ENCODE data around the gene TLCD2. TPM values are rescaled to one million over a fixed set of nuclear protein-coding genes. Genes with fewer than 3 reads are reported as not detected.
"Not testable (repeated sequence)": the region's sequence is repeated elsewhere in the genome, so short reads cannot be mapped to it uniquely, and the experiment has no call there.

The TLCD2 gene
- total RNA-seq, 2 experiments from 2014 or later, result 0.65 to 0.75 TPM

DNA sequence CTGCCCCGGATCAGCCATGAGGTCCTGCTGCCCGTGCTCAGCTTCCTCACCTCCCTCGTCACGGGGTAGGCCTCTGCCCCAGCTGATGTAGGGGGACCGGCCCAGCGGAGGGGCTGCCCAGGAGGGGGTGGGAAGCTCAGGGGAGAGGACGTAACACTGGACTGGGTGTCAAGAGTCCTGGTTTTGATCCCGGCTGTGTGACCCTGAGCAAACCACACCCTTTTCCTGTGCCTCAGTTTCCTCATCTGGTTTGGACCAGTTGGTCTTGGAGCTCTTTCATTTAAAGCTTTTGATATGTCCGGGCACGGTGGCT is 21.0 kb upstream of the TLCD2 start:
- peaks cover 13% of the 10 kb centered on the region for H3K4me1 Mint-ChIP-seq
- H3K4me3 Mint-ChIP-seq, result no peak overlapping the region
- H3K9me3 Mint-ChIP-seq, result no peaks in the 10 kb centered on the region
- H3K27ac Mint-ChIP-seq, result no peak overlapping the region
- CTCF ChIA-PET, result no interaction called here
- peaks cover 20% of the 10 kb centered on the region for H3K36me3 Mint-ChIP-seq (ENCODE audit: low read depth)
- POLR2A ChIA-PET, result interaction anchor here (1.0 to 3.1 kb wide), 2 partner anchors 14 to 98 kb away, joined by 3 to 11 read pairs; partner anchors contain the start of genes RPA1 and SMYD4
- DNase-seq, result no peak
- no peaks in the 10 kb centered on the region for H3K27me3 Mint-ChIP-seq

DNA sequence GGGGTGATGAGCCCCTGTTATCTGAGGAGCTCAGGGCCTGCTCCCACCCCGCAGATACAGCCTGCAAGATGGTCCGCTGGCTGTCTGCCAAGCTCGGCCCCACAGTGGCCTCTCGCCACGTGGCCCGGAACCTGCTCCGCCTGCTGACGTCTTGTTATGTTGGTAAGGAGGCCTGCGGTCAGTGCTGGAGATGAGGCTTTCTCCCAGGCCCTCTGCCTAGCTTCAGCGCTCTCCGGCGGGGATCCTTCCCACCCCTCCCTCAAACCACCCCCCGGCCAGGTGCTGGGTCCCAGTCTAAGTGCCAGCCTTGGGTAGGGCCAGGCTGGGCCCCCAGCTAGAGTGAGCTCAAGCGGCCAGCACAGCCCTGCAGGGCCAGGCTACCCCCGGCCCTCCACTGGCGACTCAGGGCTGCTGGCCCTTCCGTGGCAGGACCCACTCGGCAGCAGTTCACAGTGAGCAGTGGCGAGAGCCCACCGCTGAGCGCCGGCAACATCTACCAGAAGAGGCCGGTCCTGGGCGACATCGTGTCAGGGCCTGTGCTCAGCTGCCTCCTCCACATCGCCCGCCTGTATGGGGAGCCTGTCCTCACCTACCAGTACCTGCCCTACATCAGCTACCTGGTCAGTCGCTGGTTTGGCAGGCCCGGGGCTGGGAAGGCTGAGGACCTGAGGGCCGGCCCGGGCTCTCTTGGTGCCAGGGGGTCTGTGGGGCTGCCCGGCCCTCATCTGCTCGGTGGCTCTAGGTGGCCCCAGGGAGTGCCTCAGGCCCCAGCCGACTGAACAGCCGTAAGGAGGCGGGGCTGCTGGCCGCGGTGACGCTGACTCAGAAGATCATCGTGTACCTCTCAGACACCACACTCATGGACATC is 20.4 kb upstream of the TLCD2 start:
- ChIA-PET CTCF (no interaction called here), POLR2A (interaction anchor here (2.6 kb wide), 1 partner anchor 14 kb away, joined by 11 read pairs; no protein-coding TSS in a partner anchor)
- Mint-ChIP-seq H3K4me3 (no peak overlapping the region), H3K36me3 (ENCODE audit: low read depth) (peaks cover 20% of the 10 kb centered on the region), H3K27me3 (no peaks in the 10 kb centered on the region), H3K27ac (no peak overlapping the region), H3K4me1 (peaks cover 16% of the 10 kb centered on the region), H3K9me3 (no peaks in the 10 kb centered on the region)
- DNase-seq, result no peak

DNA sequence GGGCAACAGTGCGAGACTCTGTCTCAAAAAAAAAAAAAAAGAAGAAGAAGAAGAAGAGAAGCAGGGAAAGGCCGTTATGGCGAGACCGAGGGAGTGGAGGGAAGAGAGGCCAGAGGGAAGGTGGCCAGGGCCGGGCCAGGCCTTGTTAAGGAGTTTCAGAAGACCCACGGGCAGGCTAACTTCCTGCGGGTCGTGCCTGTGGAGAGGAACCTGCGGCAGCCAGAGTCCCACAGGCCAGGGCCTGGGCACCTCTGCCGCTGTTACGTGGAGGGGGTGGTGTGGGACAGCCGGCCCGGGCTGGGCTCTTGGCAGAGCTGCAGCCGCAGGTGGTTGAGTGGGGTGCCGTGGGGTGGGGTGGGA is 19.8 kb upstream of the TLCD2 start:
- no peak for DNase-seq
- Mint-ChIP-seq H3K9me3 (no peaks in the 10 kb centered on the region), H3K27me3 (no peaks in the 10 kb centered on the region), H3K36me3 (ENCODE audit: low read depth) (peaks cover 20% of the 10 kb centered on the region), H3K4me1 (peaks cover 21% of the 10 kb centered on the region), H3K27ac (peak overlapping the region; percentile 44), H3K4me3 (no peak overlapping the region)
- CTCF ChIA-PET, result interaction anchor here (0.7 kb wide), 1 partner anchor 94 kb away, joined by 3 read pairs; no protein-coding TSS in a partner anchor
- POLR2A ChIA-PET, result interaction anchor here (2.6 kb wide), 1 partner anchor 13 kb away, joined by 11 read pairs; no protein-coding TSS in a partner anchor

DNA sequence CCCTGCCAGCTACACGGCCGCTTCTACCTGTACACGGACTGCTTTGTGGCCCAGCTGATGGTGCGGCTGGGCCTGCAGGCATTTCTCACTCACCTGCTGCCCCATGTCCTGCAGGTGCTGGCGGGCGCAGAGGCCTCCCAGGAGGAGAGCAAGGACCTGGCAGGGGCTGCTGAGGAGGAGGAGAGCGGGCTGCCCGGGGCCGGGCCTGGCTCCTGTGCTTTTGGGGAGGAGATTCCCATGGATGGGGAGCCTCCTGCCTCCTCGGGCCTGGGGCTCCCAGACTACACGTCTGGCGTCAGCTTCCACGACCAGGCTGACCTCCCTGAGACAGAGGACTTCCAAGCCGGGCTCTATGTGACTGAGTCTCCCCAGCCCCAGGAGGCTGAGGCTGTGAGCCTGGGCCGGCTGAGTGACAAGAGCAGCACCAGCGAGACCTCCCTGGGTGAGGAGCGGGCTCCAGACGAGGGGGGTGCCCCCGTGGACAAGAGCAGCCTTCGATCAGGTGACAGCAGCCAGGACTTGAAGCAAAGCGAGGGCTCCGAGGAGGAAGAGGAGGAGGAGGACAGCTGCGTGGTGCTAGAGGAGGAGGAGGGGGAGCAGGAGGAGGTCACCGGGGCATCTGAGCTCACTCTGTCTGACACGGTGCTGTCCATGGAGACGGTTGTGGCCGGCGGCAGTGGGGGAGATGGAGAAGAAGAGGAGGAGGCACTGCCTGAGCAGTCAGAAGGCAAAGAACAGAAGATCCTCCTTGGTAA is 17.9 kb upstream of the TLCD2 start:
- POLR2A ChIA-PET, result interaction anchor here (1.2 to 5.5 kb wide), 3 partner anchors 10 to 13 kb away, joined by 3 to 56 read pairs (median 11); no protein-coding TSS in a partner anchor

DNA sequence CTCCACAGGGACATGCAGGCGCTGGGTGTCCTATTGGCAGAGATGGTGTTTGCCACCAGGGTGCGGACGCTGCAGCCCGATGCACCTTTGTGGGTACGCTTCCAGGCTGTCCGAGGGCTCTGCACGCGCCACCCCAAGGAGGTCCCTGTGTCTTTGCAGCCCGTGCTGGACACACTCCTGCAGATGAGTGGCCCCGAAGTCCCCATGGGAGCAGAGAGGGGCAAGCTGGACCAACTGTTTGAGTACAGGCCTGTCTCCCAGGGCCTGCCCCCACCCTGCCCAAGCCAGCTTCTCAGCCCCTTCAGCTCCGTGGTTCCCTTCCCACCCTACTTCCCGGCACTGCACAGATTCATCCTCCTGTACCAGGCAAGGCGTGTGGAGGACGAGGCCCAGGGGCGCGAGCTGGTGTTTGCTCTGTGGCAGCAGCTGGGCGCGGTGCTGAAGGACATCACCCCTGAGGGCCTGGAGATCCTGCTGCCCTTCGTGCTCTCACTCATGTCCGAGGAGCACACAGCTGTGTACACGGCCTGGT is 17.1 kb upstream of the TLCD2 start:
- no peak for DNase-seq
- Mint-ChIP-seq H3K4me1 (peaks cover 37% of the 10 kb centered on the region), H3K36me3 (ENCODE audit: low read depth) (peaks cover 16% of the 10 kb centered on the region), H3K27me3 (no peaks in the 10 kb centered on the region), H3K9me3 (no peaks in the 10 kb centered on the region), H3K4me3 (no peak overlapping the region), H3K27ac (no peak overlapping the region)
- POLR2A ChIA-PET, result interaction anchor here (5.5 kb wide), 1 partner anchor 12 kb away, joined by 56 read pairs; no protein-coding TSS in a partner anchor
- CTCF ChIA-PET, result no interaction called here

More for the DNA sequence above, 17.9 kb upstream of the TLCD2 start:
- Mint-ChIP-seq H3K27ac (no peak overlapping the region), H3K36me3 (ENCODE audit: low read depth) (peaks cover 16% of the 10 kb centered on the region), H3K9me3 (no peaks in the 10 kb centered on the region), H3K4me3 (no peak overlapping the region), H3K4me1 (peaks cover 29% of the 10 kb centered on the region), H3K27me3 (no peaks in the 10 kb centered on the region)
- CTCF ChIA-PET, result no interaction called here
- DNase-seq, result no peak

DNA sequence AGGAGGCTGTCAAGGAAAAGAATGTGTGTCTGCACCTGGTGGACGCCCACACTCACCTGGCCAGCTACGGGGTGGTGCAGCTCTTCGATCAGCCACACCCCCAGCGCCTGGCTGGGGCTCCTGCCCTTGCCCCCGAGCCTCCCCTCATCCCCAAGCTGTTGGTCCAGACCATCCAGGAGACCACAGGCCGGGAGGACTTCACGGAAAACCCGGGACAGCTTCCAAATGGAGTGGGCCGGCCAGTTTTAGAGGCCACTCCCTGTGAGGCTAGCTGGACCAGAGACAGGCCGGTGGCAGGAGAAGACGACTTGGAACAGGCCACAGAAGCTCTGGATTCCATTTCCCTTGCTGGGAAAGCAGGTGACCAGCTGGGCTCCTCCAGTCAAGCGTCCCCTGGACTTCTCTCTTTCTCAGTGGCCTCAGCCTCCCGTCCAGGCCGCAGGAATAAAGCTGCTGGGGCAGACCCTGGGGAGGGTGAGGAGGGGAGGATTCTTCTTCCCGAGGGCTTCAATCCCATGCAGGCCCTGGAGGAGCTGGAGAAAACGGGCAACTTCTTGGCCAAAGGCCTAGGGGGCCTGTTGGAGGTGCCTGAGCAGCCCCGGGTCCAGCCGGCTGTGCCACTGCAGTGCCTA is 16.6 kb upstream of the TLCD2 start:
- Mint-ChIP-seq H3K36me3 (ENCODE audit: low read depth) (peaks cover 16% of the 10 kb centered on the region), H3K9me3 (no peaks in the 10 kb centered on the region), H3K27ac (no peak overlapping the region), H3K4me1 (peaks cover 41% of the 10 kb centered on the region), H3K27me3 (no peaks in the 10 kb centered on the region), H3K4me3 (no peak overlapping the region)
- CTCF ChIA-PET, result no interaction called here
- DNase-seq, result no peak
- POLR2A ChIA-PET, result interaction anchor here (5.5 kb wide), 1 partner anchor 12 kb away, joined by 56 read pairs; no protein-coding TSS in a partner anchor

DNA sequence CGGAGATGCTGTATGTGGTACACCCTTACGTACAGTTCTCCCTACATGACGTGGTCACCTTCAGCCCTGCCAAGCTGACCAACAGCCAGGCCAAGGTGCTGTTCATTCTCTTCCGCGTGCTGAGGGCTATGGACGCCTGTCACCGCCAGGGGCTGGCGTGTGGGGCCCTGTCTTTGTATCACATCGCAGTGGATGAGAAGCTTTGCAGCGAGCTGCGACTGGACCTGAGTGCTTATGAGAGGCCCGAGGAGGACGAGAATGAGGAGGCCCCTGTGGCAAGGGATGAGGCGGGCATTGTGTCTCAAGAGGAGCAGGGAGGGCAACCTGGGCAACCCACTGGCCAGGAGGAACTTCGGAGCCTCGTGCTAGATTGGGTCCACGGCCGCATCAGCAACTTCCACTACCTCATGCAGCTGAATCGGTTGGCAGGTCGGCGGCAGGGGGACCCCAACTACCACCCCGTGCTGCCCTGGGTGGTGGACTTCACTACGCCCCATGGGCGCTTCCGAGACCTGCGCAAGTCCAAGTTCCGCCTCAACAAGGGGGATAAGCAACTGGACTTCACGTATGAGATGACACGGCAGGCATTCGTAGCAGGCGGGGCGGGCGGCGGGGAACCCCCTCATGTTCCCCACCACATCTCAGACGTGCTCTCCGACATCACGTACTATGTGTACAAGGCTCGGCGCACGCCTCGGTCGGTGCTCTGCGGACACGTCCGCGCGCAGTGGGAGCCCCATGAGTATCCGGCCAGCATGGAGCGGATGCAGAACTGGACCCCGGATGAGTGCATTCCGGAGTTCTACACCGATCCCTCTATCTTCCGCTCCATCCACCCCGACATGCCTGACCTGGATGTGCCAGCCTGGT is 15.7 kb upstream of the TLCD2 start:
- no peaks in the 10 kb centered on the region for H3K27me3 Mint-ChIP-seq
- peaks cover 16% of the 10 kb centered on the region for H3K36me3 Mint-ChIP-seq (ENCODE audit: low read depth)
- H3K27ac Mint-ChIP-seq, result peak overlapping the region; percentile 47
- ChIA-PET POLR2A (interaction anchor here (0.7 to 5.5 kb wide), 4 partner anchors 11 to 578 kb away, joined by 3 to 56 read pairs (median 4); partner anchors contain the start of gene SRR), CTCF (no interaction called here)
- H3K4me1 Mint-ChIP-seq, result peaks cover 45% of the 10 kb centered on the region
- no peak for DNase-seq
- no peaks in the 10 kb centered on the region for H3K9me3 Mint-ChIP-seq
- peak overlapping the region; percentile 72 for H3K4me3 Mint-ChIP-seq

DNA sequence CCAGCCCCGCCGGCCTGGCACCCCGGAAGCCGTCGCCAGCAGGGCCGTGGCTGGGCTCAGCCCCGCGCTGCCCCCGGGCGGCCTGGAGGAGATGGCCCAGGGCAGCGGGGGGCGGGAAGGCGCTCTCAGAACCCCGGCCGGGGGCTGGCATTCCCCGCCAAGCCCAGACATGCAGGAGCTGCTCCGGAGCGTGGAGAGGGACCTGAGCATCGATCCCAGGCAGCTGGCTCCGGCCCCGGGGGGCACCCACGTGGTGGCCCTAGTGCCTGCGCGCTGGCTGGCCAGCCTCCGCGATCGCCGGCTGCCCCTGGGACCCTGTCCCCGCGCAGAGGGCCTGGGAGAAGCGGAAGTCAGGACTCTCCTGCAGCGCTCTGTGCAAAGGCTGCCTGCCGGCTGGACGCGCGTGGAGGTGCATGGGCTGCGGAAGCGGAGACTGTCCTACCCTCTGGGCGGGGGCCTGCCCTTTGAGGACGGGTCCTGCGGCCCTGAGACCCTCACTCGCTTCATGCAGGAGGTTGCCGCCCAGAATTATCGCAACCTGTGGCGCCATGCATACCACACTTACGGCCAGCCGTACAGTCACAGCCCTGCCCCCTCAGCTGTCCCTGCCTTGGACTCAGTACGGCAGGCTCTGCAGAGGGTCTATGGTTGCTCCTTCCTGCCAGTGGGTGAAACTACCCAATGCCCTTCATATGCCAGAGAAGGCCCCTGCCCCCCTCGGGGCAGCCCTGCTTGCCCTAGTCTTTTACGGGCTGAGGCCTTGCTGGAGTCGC is 14.9 kb upstream of the TLCD2 start:
- Mint-ChIP-seq H3K4me3 (peak overlapping the region; percentile 72), H3K36me3 (ENCODE audit: low read depth) (peaks cover 16% of the 10 kb centered on the region), H3K4me1 (peaks cover 51% of the 10 kb centered on the region), H3K9me3 (no peaks in the 10 kb centered on the region), H3K27ac (peak overlapping the region; percentile 47), H3K27me3 (no peaks in the 10 kb centered on the region)
- DNase-seq, result no peak
- CTCF ChIA-PET, result interaction anchor here (0.8 to 1.1 kb wide), 2 partner anchors 9 to 105 kb away, joined by 3 to 4 read pairs; partner anchors contain the start of genes RPA1 and SMYD4
- POLR2A ChIA-PET, result interaction anchor here (0.7 to 5.5 kb wide), 11 partner anchors 10 to 579 kb away, joined by 3 to 56 read pairs (median 4); partner anchors contain the start of genes RPA1, SERPINF1, SMYD4 and SRR

DNA sequence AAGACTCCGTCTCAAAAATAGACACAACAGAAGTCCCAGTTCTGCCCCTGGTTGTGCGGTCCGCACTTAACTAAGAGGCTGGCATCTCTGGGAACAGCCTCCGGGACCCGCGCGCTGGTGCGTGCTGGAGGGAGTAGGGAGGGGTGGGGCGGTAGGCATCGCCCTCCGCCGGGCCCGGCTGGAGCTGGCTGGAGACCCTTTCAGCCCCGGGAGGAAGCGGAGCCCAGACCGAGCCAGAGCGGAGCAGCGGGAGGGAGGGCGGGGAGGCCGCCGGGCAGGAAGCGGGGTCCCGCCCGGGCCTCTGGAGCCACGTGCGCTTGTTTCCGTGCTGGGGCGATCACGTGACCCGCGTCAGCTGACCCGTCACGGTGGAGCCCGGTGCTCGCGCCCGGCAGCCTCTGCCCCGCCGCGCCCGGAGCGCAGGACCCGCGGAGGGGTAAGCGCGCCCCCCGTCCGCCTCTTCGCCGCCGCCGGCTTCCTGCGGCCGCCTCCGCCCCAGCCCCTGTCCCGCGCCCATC is 14.2 kb upstream of the TLCD2 start, which contains the start of gene WDR81:
WDR81 (plus strand) TSS at position 354 of the 518 bp plus-strand sequence. CDS start 256 bp downstream, outside the sequence.
- H3K9me3 Mint-ChIP-seq, result no peaks in the 10 kb centered on the region
- H3K27me3 Mint-ChIP-seq, result no peaks in the 10 kb centered on the region
- H3K27ac Mint-ChIP-seq, result peak within 1 kb of the TSS; percentile 82
- DNase-seq, result peak; percentile 91
- peaks cover 50% of the 10 kb centered on the region for H3K4me1 Mint-ChIP-seq
- CTCF ChIA-PET, result interaction anchor here (0.8 to 1.1 kb wide), 2 partner anchors 8 to 105 kb away, joined by 3 to 4 read pairs; partner anchors contain the start of genes RPA1 and SMYD4
- H3K4me3 Mint-ChIP-seq, result peak within 1 kb of the TSS; percentile 72
- POLR2A ChIA-PET, result interaction anchor here (0.8 to 5.5 kb wide), 11 partner anchors 9 to 332 kb away, joined by 3 to 56 read pairs (median 4); partner anchors contain the start of genes RPA1, RTN4RL1, SERPINF1 and SMYD4
- H3K36me3 Mint-ChIP-seq (ENCODE audit: low read depth), result peaks cover 11% of the 10 kb centered on the region

DNA sequence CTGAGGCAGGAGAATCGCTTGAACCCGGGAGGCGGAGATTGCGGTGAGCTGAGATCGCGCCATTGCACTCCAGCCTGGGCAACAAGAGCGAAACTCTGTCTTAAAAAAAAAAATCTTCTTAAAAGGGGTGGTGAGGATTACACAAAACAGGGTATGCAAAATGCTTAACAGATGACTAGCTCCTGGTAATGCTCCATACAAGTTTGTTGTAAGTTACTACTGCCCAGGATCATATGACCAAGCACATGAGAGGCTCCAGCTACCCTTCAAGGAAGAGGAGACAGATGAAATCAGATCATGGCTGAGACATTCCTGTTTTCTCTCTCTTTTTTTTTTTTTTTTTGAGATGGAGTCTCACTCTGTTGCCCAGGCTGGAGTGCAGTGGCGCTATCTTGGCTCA is 11.8 kb upstream of the TLCD2 start:
- H3K4me3 Mint-ChIP-seq; H3K9me3 Mint-ChIP-seq; H3K27me3 Mint-ChIP-seq; H3K36me3 Mint-ChIP-seq (ENCODE audit: low read depth); DNase-seq: not testable (repeated sequence)
- Mint-ChIP-seq H3K27ac (peak overlapping the region; percentile 87), H3K4me1 (peaks cover 60% of the 10 kb centered on the region)
- CTCF ChIA-PET, result interaction anchor here (0.8 to 4.5 kb wide), 13 partner anchors 42 to 160 kb away, joined by 3 to 46 read pairs (median 6); partner anchors contain the start of gene SERPINF1
- POLR2A ChIA-PET, result interaction anchor here (1.1 to 5.4 kb wide), 4 partner anchors 13 to 107 kb away, joined by 3 to 35 read pairs (median 4); partner anchors contain the start of genes RPA1 and SMYD4
